GM10847 (cell line): ENCODE results near the gene INAFM1.

Experiments
- POLR2A ChIP-seq: IDR thresholded peaks from 2 replicates; pipeline ENCODE4 v1.6.1; 2011; ENCODE audit not compliant: insufficient read length; ENCODE audit errors: extremely low read depth

INAFM1 gene

GRCh38 chr19:47256693-47257410 lies 17.8 kb upstream of the INAFM1 start:
- TF ChIP-seq POLR2A = no peak

GRCh38 chr19:47257411-47258169 lies 17.1 kb upstream of the INAFM1 start:
- TF ChIP-seq POLR2A = no peak

- no peak for TF ChIP-seq POLR2A
Observed at GRCh38 chr19:47258434-47258833, 16.3 kb upstream of the INAFM1 start.

GRCh38 chr19:47258895-47259555 lies 15.7 kb upstream of the INAFM1 start:
- no peak for TF ChIP-seq POLR2A

GRCh38 chr19:47260476-47260875 lies 14.2 kb upstream of the INAFM1 start:
- no peak for TF ChIP-seq POLR2A

GRCh38 chr19:47264629-47265028 lies 10.1 kb upstream of the INAFM1 start:
- no peak for TF ChIP-seq POLR2A

- no peak for TF ChIP-seq POLR2A
Observed at GRCh38 chr19:47266401-47266941, 8.2 kb upstream of the INAFM1 start.

GRCh38 chr19:47267350-47267759 lies 7.3 kb upstream of the INAFM1 start:
- TF ChIP-seq POLR2A = no peak

GRCh38 chr19:47268028-47268427 lies 6.7 kb upstream of the INAFM1 start:
- TF ChIP-seq POLR2A = no peak

GRCh38 chr19:47269596-47269995 lies 5.1 kb upstream of the INAFM1 start:
- TF ChIP-seq POLR2A = no peak

- no peak for TF ChIP-seq POLR2A
Observed at GRCh38 chr19:47270408-47270807, 4.3 kb upstream of the INAFM1 start.

- TF ChIP-seq POLR2A = no peak
Observed at GRCh38 chr19:47271949-47272348, 2.7 kb upstream of the INAFM1 start.

GRCh38 chr19:47272448-47273312 lies 2.0 kb upstream of the INAFM1 start:
- no peak for TF ChIP-seq POLR2A

GRCh38 chr19:47273313-47274070 lies 1.2 kb upstream of the INAFM1 start:
- peak; percentile 82 for TF ChIP-seq POLR2A
